HEK293 (cell line): Measurements from ENCODE around the gene ZNF821.

Source experiments
- MYNN ChIP-seq: fragments of 450-650 bp; formaldehyde crosslinking; IDR thresholded peaks from 2 replicates; pipeline ENCODE4 v1.5.1; 2016; ENCODE audit warnings: missing biosample characterization, missing genetic modification characterization, borderline replicate concordance
- TCF7L2 ChIP-seq: IDR thresholded peaks from 2 replicates; pipeline ENCODE4 v1.6.1; 2011; ENCODE audit warnings: low read depth, mild to moderate bottlenecking, inconsistent platforms, low read length, moderate library complexity, borderline replicate concordance
- ZNF138 ChIP-seq: fragments of 450-650 bp; formaldehyde crosslinking; IDR thresholded peaks from 2 replicates; pipeline ENCODE4 v1.5.1; 2016; ENCODE audit warnings: missing biosample characterization, missing genetic modification characterization, borderline replicate concordance
- ZNF174 ChIP-seq: fragments of 450-650 bp; formaldehyde crosslinking; IDR thresholded peaks from 2 replicates; pipeline ENCODE4 v1.5.0; 2017; ENCODE audit warnings: missing biosample characterization, mild to moderate bottlenecking, missing genetic modification characterization
- ZNF514 ChIP-seq: fragments of 450-650 bp; formaldehyde crosslinking; IDR thresholded peaks from 2 replicates; pipeline ENCODE4 v1.5.1; 2016; ENCODE audit warnings: missing biosample characterization, missing genetic modification characterization
- ZNF549 ChIP-seq: fragments of 450-650 bp; IDR thresholded peaks from 2 replicates; pipeline ENCODE4 v1.5.1; 2018; ENCODE audit warnings: missing biosample characterization, missing genetic modification characterization, mild to moderate bottlenecking, inconsistent platforms, moderate library complexity
- ZNF629 ChIP-seq: fragments of 450-650 bp; formaldehyde crosslinking; IDR thresholded peaks from 2 replicates; pipeline ENCODE4 v1.5.1; 2017; ENCODE audit warnings: missing biosample characterization, missing genetic modification characterization
- TF ChIP-seq, protein P1 (sequence below): fragments of 450-650 bp; formaldehyde crosslinking; IDR thresholded peaks from 2 replicates; pipeline ENCODE4 v1.5.1; 2016; ENCODE audit warnings: missing biosample characterization, missing genetic modification characterization
- TF ChIP-seq, protein P2 (sequence below): fragments of 450-650 bp; formaldehyde crosslinking; IDR thresholded peaks from 2 replicates; pipeline ENCODE4 v1.5.1; 2016; ENCODE audit warnings: missing biosample characterization, missing genetic modification characterization
- TF ChIP-seq, protein P3 (sequence below): fragments of 450-650 bp; formaldehyde crosslinking; IDR thresholded peaks from 2 replicates; pipeline ENCODE4 v1.5.1; 2016; ENCODE audit warnings: missing biosample characterization, missing genetic modification characterization
- TF ChIP-seq, protein P4 (sequence below): fragments of 450-650 bp; formaldehyde crosslinking; IDR thresholded peaks from 2 replicates; pipeline ENCODE4 v1.5.1; 2016; ENCODE audit warnings: missing biosample characterization, missing genetic modification characterization
- TF ChIP-seq, protein P5 (sequence below): fragments of 450-650 bp; formaldehyde crosslinking; IDR thresholded peaks from 2 replicates; pipeline ENCODE4 v1.5.1; 2016; ENCODE audit warnings: missing biosample characterization, missing genetic modification characterization, low read depth
- TF ChIP-seq, protein P6 (sequence below): fragments of 450-650 bp; formaldehyde crosslinking; IDR thresholded peaks from 2 replicates; pipeline ENCODE4 v1.5.1; 2016; ENCODE audit warnings: missing biosample characterization, missing genetic modification characterization, low read depth
- TF ChIP-seq, protein P7 (sequence below): sonication (generic); formaldehyde crosslinking; IDR thresholded peaks from 2 replicates; pipeline ENCODE4 v1.8.1; 2022; ENCODE audit warnings: mild to moderate bottlenecking, moderate library complexity, missing genetic modification reagents

DNA sequence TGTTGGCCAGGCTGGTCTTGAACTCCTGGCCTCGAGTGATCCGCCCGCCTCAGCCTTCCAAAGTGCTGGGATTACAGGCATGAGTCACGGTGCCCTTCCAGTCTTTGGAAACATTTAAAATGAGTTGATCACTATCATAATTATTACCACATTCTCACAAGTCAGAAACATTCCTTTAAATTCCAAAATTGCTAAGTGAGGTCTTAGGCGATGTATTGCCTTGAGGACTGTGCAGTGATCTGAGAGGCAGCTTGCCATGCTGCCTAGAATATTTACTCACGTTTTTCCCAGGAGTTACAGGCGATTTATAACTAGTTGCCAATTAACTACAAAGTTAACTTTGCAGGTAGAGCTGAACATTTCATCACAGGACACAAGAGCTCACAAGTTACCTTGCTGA lies 43.9 kb downstream of the ZNF821 start:
- TF ChIP-seq ZNF174: no peak
- TF ChIP-seq, protein P1, sequence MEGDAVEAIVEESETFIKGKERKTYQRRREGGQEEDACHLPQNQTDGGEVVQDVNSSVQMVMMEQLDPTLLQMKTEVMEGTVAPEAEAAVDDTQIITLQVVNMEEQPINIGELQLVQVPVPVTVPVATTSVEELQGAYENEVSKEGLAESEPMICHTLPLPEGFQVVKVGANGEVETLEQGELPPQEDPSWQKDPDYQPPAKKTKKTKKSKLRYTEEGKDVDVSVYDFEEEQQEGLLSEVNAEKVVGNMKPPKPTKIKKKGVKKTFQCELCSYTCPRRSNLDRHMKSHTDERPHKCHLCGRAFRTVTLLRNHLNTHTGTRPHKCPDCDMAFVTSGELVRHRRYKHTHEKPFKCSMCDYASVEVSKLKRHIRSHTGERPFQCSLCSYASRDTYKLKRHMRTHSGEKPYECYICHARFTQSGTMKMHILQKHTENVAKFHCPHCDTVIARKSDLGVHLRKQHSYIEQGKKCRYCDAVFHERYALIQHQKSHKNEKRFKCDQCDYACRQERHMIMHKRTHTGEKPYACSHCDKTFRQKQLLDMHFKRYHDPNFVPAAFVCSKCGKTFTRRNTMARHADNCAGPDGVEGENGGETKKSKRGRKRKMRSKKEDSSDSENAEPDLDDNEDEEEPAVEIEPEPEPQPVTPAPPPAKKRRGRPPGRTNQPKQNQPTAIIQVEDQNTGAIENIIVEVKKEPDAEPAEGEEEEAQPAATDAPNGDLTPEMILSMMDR (tag by site-specific recombination): no peak
- TF ChIP-seq, protein P2, sequence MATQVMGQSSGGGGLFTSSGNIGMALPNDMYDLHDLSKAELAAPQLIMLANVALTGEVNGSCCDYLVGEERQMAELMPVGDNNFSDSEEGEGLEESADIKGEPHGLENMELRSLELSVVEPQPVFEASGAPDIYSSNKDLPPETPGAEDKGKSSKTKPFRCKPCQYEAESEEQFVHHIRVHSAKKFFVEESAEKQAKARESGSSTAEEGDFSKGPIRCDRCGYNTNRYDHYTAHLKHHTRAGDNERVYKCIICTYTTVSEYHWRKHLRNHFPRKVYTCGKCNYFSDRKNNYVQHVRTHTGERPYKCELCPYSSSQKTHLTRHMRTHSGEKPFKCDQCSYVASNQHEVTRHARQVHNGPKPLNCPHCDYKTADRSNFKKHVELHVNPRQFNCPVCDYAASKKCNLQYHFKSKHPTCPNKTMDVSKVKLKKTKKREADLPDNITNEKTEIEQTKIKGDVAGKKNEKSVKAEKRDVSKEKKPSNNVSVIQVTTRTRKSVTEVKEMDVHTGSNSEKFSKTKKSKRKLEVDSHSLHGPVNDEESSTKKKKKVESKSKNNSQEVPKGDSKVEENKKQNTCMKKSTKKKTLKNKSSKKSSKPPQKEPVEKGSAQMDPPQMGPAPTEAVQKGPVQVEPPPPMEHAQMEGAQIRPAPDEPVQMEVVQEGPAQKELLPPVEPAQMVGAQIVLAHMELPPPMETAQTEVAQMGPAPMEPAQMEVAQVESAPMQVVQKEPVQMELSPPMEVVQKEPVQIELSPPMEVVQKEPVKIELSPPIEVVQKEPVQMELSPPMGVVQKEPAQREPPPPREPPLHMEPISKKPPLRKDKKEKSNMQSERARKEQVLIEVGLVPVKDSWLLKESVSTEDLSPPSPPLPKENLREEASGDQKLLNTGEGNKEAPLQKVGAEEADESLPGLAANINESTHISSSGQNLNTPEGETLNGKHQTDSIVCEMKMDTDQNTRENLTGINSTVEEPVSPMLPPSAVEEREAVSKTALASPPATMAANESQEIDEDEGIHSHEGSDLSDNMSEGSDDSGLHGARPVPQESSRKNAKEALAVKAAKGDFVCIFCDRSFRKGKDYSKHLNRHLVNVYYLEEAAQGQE (tag by site-specific recombination): no peak
- TF ChIP-seq ZNF549 (tag by site-specific recombination): no peak
- TF ChIP-seq, protein P3, sequence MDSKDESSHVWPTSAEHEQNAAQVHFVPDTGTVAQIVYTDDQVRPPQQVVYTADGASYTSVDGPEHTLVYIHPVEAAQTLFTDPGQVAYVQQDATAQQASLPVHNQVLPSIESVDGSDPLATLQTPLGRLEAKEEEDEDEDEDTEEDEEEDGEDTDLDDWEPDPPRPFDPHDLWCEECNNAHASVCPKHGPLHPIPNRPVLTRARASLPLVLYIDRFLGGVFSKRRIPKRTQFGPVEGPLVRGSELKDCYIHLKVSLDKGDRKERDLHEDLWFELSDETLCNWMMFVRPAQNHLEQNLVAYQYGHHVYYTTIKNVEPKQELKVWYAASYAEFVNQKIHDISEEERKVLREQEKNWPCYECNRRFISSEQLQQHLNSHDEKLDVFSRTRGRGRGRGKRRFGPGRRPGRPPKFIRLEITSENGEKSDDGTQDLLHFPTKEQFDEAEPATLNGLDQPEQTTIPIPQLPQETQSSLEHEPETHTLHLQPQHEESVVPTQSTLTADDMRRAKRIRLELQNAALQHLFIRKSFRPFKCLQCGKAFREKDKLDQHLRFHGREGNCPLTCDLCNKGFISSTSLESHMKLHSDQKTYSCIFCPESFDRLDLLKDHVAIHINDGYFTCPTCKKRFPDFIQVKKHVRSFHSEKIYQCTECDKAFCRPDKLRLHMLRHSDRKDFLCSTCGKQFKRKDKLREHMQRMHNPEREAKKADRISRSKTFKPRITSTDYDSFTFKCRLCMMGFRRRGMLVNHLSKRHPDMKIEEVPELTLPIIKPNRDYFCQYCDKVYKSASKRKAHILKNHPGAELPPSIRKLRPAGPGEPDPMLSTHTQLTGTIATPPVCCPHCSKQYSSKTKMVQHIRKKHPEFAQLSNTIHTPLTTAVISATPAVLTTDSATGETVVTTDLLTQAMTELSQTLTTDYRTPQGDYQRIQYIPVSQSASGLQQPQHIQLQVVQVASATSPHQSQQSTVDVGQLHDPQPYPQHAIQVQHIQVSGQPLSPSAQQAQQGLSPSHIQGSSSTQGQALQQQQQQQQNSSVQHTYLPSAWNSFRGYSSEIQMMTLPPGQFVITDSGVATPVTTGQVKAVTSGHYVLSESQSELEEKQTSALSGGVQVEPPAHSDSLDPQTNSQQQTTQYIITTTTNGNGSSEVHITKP (tag by site-specific recombination): no peak
- no peak for TF ChIP-seq TCF7L2
- no peak for TF ChIP-seq MYNN (tag by site-specific recombination)
- no peak for TF ChIP-seq ZNF514 (tag by site-specific recombination)
- no peak for TF ChIP-seq ZNF629 (tag by site-specific recombination)
- TF ChIP-seq, protein P4, sequence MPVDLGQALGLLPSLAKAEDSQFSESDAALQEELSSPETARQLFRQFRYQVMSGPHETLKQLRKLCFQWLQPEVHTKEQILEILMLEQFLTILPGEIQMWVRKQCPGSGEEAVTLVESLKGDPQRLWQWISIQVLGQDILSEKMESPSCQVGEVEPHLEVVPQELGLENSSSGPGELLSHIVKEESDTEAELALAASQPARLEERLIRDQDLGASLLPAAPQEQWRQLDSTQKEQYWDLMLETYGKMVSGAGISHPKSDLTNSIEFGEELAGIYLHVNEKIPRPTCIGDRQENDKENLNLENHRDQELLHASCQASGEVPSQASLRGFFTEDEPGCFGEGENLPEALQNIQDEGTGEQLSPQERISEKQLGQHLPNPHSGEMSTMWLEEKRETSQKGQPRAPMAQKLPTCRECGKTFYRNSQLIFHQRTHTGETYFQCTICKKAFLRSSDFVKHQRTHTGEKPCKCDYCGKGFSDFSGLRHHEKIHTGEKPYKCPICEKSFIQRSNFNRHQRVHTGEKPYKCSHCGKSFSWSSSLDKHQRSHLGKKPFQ: no peak
- TF ChIP-seq, protein P5, sequence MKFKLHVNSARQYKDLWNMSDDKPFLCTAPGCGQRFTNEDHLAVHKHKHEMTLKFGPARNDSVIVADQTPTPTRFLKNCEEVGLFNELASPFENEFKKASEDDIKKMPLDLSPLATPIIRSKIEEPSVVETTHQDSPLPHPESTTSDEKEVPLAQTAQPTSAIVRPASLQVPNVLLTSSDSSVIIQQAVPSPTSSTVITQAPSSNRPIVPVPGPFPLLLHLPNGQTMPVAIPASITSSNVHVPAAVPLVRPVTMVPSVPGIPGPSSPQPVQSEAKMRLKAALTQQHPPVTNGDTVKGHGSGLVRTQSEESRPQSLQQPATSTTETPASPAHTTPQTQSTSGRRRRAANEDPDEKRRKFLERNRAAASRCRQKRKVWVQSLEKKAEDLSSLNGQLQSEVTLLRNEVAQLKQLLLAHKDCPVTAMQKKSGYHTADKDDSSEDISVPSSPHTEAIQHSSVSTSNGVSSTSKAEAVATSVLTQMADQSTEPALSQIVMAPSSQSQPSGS (tag by site-specific recombination): no peak
- TF ChIP-seq, protein P6, sequence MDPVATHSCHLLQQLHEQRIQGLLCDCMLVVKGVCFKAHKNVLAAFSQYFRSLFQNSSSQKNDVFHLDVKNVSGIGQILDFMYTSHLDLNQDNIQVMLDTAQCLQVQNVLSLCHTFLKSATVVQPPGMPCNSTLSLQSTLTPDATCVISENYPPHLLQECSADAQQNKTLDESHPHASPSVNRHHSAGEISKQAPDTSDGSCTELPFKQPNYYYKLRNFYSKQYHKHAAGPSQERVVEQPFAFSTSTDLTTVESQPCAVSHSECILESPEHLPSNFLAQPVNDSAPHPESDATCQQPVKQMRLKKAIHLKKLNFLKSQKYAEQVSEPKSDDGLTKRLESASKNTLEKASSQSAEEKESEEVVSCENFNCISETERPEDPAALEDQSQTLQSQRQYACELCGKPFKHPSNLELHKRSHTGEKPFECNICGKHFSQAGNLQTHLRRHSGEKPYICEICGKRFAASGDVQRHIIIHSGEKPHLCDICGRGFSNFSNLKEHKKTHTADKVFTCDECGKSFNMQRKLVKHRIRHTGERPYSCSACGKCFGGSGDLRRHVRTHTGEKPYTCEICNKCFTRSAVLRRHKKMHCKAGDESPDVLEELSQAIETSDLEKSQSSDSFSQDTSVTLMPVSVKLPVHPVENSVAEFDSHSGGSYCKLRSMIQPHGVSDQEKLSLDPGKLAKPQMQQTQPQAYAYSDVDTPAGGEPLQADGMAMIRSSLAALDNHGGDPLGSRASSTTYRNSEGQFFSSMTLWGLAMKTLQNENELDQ: no peak
- TF ChIP-seq ZNF138: no peak
- TF ChIP-seq, protein P7, sequence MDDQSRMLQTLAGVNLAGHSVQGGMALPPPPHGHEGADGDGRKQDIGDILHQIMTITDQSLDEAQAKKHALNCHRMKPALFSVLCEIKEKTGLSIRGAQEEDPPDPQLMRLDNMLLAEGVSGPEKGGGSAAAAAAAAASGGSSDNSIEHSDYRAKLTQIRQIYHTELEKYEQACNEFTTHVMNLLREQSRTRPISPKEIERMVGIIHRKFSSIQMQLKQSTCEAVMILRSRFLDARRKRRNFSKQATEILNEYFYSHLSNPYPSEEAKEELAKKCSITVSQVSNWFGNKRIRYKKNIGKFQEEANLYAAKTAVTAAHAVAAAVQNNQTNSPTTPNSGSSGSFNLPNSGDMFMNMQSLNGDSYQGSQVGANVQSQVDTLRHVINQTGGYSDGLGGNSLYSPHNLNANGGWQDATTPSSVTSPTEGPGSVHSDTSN (CRISPR knock-in tag): no peak
